Neural progenitor cell (in vitro differentiated cells): ENCODE measurements around the gene B3GLCT. TPM values are rescaled to one million over a fixed set of nuclear protein-coding genes. Genes with fewer than 3 reads are reported as not detected.

Source experiments
- DNase-seq: peaks from one replicate; pipeline ENCODE4 v3.0.0-alpha.2; 2016; ENCODE audit warnings: low spot score
- H2AFZ ChIP-seq: fragments of 200-600 bp; sonication (generic); replicated peaks from 2 replicates; pipeline ENCODE4 v1.6.1; 2016; ENCODE audit warnings: antibody characterized with exemption
- H3F3A ChIP-seq: fragments of 200-600 bp; sonication (generic); 2 replicates; pipeline ENCODE4 v1.6.1; 2016; ENCODE audit warnings: antibody characterized with exemption, low read depth
- H3K27ac ChIP-seq: fragments of 200-600 bp; sonication (generic); 2 replicates; pipeline ENCODE4 v1.5.1; 2016; ENCODE audit warnings: mild to moderate bottlenecking
- H3K27me3 ChIP-seq: fragments of 200-600 bp; sonication (generic); 2 replicates; pipeline ENCODE4 v1.6.1; 2016; ENCODE audit warnings: mild to moderate bottlenecking, moderate library complexity
- H3K36me3 ChIP-seq: fragments of 200-600 bp; sonication (generic); 2 replicates; pipeline ENCODE4 v1.5.1; 2016
- H3K4me1 ChIP-seq: fragments of 200-600 bp; sonication (generic); 2 replicates; pipeline ENCODE4 v1.6.1; 2016; ENCODE audit warnings: mixed run types
- H3K4me2 ChIP-seq: fragments of 200-600 bp; sonication (generic); 2 replicates; pipeline ENCODE4 v1.6.1; 2016
- H3K4me3 ChIP-seq: fragments of 200-600 bp; sonication (generic); 2 replicates; pipeline ENCODE4 v1.5.1; 2016
- H3K79me2 ChIP-seq: fragments of 200-600 bp; sonication (generic); 2 replicates; pipeline ENCODE4 v1.6.1; 2016; ENCODE audit warnings: low read depth
- H3K9ac ChIP-seq: fragments of 200-600 bp; sonication (generic); 2 replicates; pipeline ENCODE4 v1.6.1; 2016
- H3K9me3 ChIP-seq: fragments of 200-600 bp; sonication (generic); 2 replicates; pipeline ENCODE4 v1.5.1; 2016; ENCODE audit warnings: low read depth
- H4K20me1 ChIP-seq: fragments of 200-600 bp; sonication (generic); 2 replicates; pipeline ENCODE4 v1.6.1; 2016; ENCODE audit warnings: low read depth
- H3K27ac Mint-ChIP-seq: 3 replicates; pipeline ENCODE4 v1.8.0; 2021; ENCODE audit warnings: mixed read lengths
- H3K27me3 Mint-ChIP-seq: 2 replicates; pipeline ENCODE4 v1.8.0; 2022; ENCODE audit warnings: low read depth, mild to moderate bottlenecking, inconsistent platforms, moderate library complexity, mixed read lengths; ENCODE audit not compliant: insufficient read depth
- H3K36me3 Mint-ChIP-seq: 3 replicates; pipeline ENCODE4 v1.8.0; 2021; ENCODE audit warnings: mixed read lengths
- H3K4me1 Mint-ChIP-seq: 3 replicates; pipeline ENCODE4 v1.8.0; 2021; ENCODE audit warnings: mixed read lengths
- H3K4me3 Mint-ChIP-seq: 3 replicates; pipeline ENCODE4 v1.8.0; 2021; ENCODE audit warnings: mild to moderate bottlenecking, moderate library complexity, mixed read lengths
- H3K9me3 Mint-ChIP-seq: 3 replicates; pipeline ENCODE4 v1.8.0; 2020; ENCODE audit warnings: mixed read lengths
- CTCF ChIP-seq: fragments of 200-600 bp; sonication (generic); IDR thresholded peaks from 2 replicates; pipeline ENCODE4 v1.5.1; 2017; ENCODE audit warnings: antibody characterized with exemption, mild to moderate bottlenecking
- EZH2 ChIP-seq: fragments of 200-600 bp; sonication (generic); IDR thresholded peaks from 2 replicates; pipeline ENCODE4 v1.6.1; 2017; ENCODE audit warnings: antibody characterized with exemption, mild to moderate bottlenecking, moderate library complexity
- EZH2phosphoT487 ChIP-seq: fragments of 200-600 bp; sonication (generic); IDR thresholded peaks from 2 replicates; pipeline ENCODE4 v1.6.1; 2017; ENCODE audit warnings: antibody characterized with exemption
- total RNA-seq: library from RNA; depleted of rRNA; stranded (reverse); fragments of >200 nt; gene quantifications from 2 replicates; pipeline ENCODE4 v1.2.3, GENCODE V29; 2015; ENCODE audit warnings: low replicate concordance

Gene B3GLCT
- total RNA-seq, 1 donor from 2014 or later, result 16.9 TPM

DNA sequence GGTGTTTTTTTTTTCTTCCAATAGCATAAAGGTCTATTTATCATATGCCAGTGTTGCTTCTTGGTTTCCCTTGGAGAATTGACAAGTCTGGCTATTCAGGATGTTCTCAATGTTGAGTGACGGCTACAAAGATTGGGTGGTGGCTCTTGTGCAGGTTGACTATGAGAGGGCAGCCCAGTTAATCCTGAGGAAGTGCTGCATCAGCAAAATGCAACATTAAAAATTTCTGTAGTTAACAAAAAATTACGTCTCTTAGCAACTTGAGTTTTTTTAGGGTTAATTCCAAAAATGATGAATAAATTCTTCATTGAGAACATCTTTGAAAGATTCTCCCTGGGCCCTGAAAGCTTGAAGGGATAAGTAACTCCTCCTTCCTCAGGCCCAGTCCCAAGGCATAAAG lies 147.1 kb downstream of the B3GLCT start:
- no peak for TF ChIP-seq EZH2
- TF ChIP-seq EZH2phosphoT487, result no peak
- TF ChIP-seq CTCF, result no peak
- no peak for DNase-seq
- no peaks in the 10 kb centered on the region for H3K36me3 Mint-ChIP-seq

GRCh38 chr13:31349156-31349555 lies 149.4 kb downstream of the B3GLCT start:
- no peak for TF ChIP-seq CTCF
- TF ChIP-seq EZH2phosphoT487, result no peak
- TF ChIP-seq EZH2, result no peak

More for the DNA sequence above, 147.1 kb downstream of the B3GLCT start:
- Histone ChIP-seq H3K9ac (no peak overlapping the region), H3K36me3 (no peaks in the 10 kb centered on the region), H3K4me2 (no peak overlapping the region), H3K27me3 (no peaks in the 10 kb centered on the region), H3K9me3 (no peaks in the 10 kb centered on the region), H3K4me1 (no peaks in the 10 kb centered on the region), H3F3A (no peaks in the 10 kb centered on the region), H3K27ac (no peak overlapping the region), H4K20me1 (no peaks in the 10 kb centered on the region), H3K79me2 (no peaks in the 10 kb centered on the region), H3K4me3 (no peak overlapping the region), H2AFZ (no peak overlapping the region)
- H3K9me3 Mint-ChIP-seq, result peaks cover 7% of the 10 kb centered on the region
- peaks cover 12% of the 10 kb centered on the region for H3K4me1 Mint-ChIP-seq
- no peak overlapping the region for H3K27ac Mint-ChIP-seq
- H3K27me3 Mint-ChIP-seq, result peaks cover 2% of the 10 kb centered on the region
- H3K4me3 Mint-ChIP-seq, result no peak overlapping the region

DNA sequence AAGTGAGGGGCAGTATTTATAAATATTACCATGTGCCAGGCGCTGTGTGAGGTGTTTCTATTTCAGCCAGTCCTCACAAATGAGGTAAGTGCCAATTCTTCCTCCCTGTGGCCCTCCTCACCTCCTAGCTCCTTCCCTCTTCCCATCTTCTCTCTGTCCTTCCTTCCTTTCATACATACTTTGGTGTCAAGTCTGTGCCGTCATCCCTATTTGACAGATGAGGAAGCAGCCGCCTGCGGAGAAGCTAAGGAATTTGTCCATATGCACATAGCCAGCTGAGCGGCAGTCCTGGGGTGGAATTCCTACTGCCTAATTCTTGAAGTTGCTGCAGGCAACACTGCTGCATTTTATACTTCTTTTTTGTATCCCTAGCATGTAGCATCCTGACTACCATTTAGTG lies 150.8 kb downstream of the B3GLCT start:
- H3K9ac ChIP-seq, result no peak overlapping the region
- H3K27me3 Mint-ChIP-seq, result peaks cover 2% of the 10 kb centered on the region
- no peak overlapping the region for H2AFZ ChIP-seq
- H3F3A ChIP-seq, result no peaks in the 10 kb centered on the region
- no peak for TF ChIP-seq EZH2phosphoT487
- peaks cover 3% of the 10 kb centered on the region for H3K36me3 Mint-ChIP-seq
- H3K4me3 Mint-ChIP-seq, result no peak overlapping the region
- H3K4me2 ChIP-seq, result no peak overlapping the region
- H3K4me3 ChIP-seq, result no peak overlapping the region
- no peak for DNase-seq
- no peaks in the 10 kb centered on the region for H3K36me3 ChIP-seq
- peaks cover 15% of the 10 kb centered on the region for H3K4me1 Mint-ChIP-seq
- H3K9me3 ChIP-seq, result peaks cover 7% of the 10 kb centered on the region
- H3K27me3 ChIP-seq, result no peaks in the 10 kb centered on the region
- H3K27ac ChIP-seq, result no peak overlapping the region
- no peak overlapping the region for H3K27ac Mint-ChIP-seq
- no peaks in the 10 kb centered on the region for H4K20me1 ChIP-seq
- no peaks in the 10 kb centered on the region for H3K79me2 ChIP-seq
- H3K4me1 ChIP-seq, result no peaks in the 10 kb centered on the region
- peaks cover 21% of the 10 kb centered on the region for H3K9me3 Mint-ChIP-seq

More at GRCh38 chr13:31349156-31349555, 149.4 kb downstream of the B3GLCT start:
- Mint-ChIP-seq H3K4me3 (no peak overlapping the region), H3K36me3 (no peaks in the 10 kb centered on the region), H3K27me3 (peaks cover 2% of the 10 kb centered on the region), H3K4me1 (peaks cover 15% of the 10 kb centered on the region), H3K9me3 (peaks cover 10% of the 10 kb centered on the region), H3K27ac (no peak overlapping the region)
- Histone ChIP-seq H2AFZ (no peak overlapping the region), H3F3A (no peaks in the 10 kb centered on the region), H3K9ac (no peak overlapping the region), H3K4me3 (no peak overlapping the region), H3K4me2 (no peak overlapping the region), H3K9me3 (no peaks in the 10 kb centered on the region), H3K27ac (no peak overlapping the region), H3K79me2 (no peaks in the 10 kb centered on the region), H4K20me1 (no peaks in the 10 kb centered on the region), H3K36me3 (no peaks in the 10 kb centered on the region), H3K27me3 (no peaks in the 10 kb centered on the region), H3K4me1 (no peaks in the 10 kb centered on the region)
- no peak for DNase-seq

DNA sequence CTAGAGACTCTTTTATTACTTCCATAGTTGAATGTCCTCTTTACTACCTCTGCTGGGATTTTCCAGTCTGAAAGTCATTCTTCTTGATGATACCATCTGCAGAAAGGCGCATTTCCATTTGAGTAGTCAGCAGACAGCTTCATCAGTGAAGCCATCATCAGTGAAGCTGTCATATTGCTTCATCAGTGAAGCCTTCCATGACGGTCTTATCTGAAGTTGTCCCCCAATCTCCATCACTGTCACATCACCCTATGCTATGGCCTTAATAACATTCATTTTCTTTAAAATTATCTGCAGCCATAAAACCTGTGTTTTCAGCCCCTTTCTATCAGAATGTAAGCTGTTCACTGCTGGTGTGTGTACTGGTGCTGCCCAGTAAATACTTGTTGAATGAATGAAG lies 151.6 kb downstream of the B3GLCT start:
- Mint-ChIP-seq H3K4me3 (no peak overlapping the region), H3K36me3 (peaks cover 6% of the 10 kb centered on the region), H3K27ac (no peak overlapping the region), H3K9me3 (peaks cover 29% of the 10 kb centered on the region), H3K4me1 (peaks cover 15% of the 10 kb centered on the region), H3K27me3 (peaks cover 7% of the 10 kb centered on the region)
- Histone ChIP-seq H3K4me1 (no peaks in the 10 kb centered on the region), H3K9me3 (peaks cover 9% of the 10 kb centered on the region), H3K4me2 (no peak overlapping the region), H2AFZ (no peak overlapping the region), H3K27me3 (no peaks in the 10 kb centered on the region), H3K4me3 (no peak overlapping the region), H3K79me2 (no peaks in the 10 kb centered on the region), H3K27ac (no peak overlapping the region), H3F3A (no peaks in the 10 kb centered on the region), H3K36me3 (no peaks in the 10 kb centered on the region), H4K20me1 (no peaks in the 10 kb centered on the region), H3K9ac (no peak overlapping the region)
- DNase-seq, result no peak
- TF ChIP-seq EZH2phosphoT487 (no peak), CTCF (no peak), EZH2 (no peak)
